Ishikawa (cell line): ENCODE measurements around the gene MYCL.

Experiments
- CEBPB ChIP-seq: IDR thresholded peaks from 2 replicates; pipeline ENCODE4 v1.6.1; 2012
- CREB1 ChIP-seq: IDR thresholded peaks from 2 replicates; pipeline ENCODE4 v1.6.1; 2012; ENCODE audit warnings: low read depth
- EGR1 ChIP-seq: IDR thresholded peaks from 2 replicates; pipeline ENCODE4 v1.6.1; 2012
- EP300 ChIP-seq: IDR thresholded peaks from 2 replicates; pipeline ENCODE4 v1.6.1; 2012; ENCODE audit warnings: borderline replicate concordance
- FOXM1 ChIP-seq: IDR thresholded peaks from 2 replicates; pipeline ENCODE4 v1.6.1; 2012; ENCODE audit warnings: low read depth, borderline replicate concordance
- MAX ChIP-seq: IDR thresholded peaks from 2 replicates; pipeline ENCODE4 v1.6.1; 2012
- NFIC ChIP-seq: IDR thresholded peaks from 2 replicates; pipeline ENCODE4 v1.6.1; 2012
- RAD21 ChIP-seq: IDR thresholded peaks from 2 replicates; pipeline ENCODE4 v1.6.1; 2012; ENCODE audit warnings: low read depth
- TAF1 ChIP-seq: IDR thresholded peaks from 2 replicates; pipeline ENCODE4 v1.6.1; 2012; ENCODE audit warnings: low read depth, mild to moderate bottlenecking
- TCF12 ChIP-seq: IDR thresholded peaks from 2 replicates; pipeline ENCODE4 v1.6.1; 2012; ENCODE audit warnings: low read depth
- TEAD4 ChIP-seq: IDR thresholded peaks from 2 replicates; pipeline ENCODE4 v1.6.1; 2012
- YY1 ChIP-seq: IDR thresholded peaks from 2 replicates; pipeline ENCODE4 v1.6.1; 2012; ENCODE audit warnings: low read depth
- ZBTB7A ChIP-seq: IDR thresholded peaks from 2 replicates; pipeline ENCODE4 v1.6.1; 2012; ENCODE audit warnings: low read depth
- TF ChIP-seq, protein P1 (sequence below): IDR thresholded peaks from 2 replicates; pipeline ENCODE4 v1.6.1; 2012
- TF ChIP-seq, protein P2 (sequence below): IDR thresholded peaks from 2 replicates; pipeline ENCODE4 v1.6.1; 2012; ENCODE audit warnings: low read depth, mild to moderate bottlenecking

MYCL gene

DNA sequence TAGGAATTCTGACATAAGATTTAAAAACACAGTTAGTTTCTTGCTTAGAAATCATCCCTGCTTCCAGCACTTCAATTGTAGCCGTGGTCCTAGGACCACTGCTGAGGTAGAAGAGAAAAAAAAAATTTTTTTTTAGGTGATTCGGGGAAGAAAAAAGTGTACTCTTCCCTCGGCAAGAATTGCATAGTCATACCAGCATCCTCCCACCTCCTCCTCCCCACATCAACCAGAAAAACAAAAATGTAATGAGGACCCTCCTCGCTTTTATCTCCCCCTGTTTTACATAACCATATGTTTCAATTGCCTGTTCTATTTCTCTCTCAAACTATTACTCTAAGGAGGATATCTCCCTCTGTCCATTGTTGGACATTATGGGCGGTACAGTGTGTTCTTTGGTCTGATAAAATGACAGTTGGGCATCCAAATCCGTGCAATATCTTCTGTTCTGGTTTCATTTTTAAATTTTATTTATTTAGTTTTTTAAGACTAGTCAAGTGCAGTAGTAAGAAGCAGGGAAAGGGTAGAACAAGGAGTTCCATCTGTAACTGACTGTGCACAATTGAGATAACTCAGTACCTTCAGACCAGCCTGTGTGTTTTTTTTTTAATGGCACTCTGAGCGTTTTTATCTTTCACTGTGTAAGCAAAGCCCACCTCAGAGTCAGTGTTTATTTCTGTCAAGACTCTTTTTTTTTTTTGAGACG is 42.8 kb upstream of the MYCL start:
- TF ChIP-seq MAX (no peak), CREB1 (no peak), NFIC (no peak), EP300 (no peak), CEBPB (no peak), FOXM1 (no peak), EGR1 (no peak), TEAD4 (no peak), TCF12 (no peak), YY1 (no peak), TAF1 (no peak), RAD21 (no peak), ZBTB7A (no peak)
- TF ChIP-seq, protein P1, sequence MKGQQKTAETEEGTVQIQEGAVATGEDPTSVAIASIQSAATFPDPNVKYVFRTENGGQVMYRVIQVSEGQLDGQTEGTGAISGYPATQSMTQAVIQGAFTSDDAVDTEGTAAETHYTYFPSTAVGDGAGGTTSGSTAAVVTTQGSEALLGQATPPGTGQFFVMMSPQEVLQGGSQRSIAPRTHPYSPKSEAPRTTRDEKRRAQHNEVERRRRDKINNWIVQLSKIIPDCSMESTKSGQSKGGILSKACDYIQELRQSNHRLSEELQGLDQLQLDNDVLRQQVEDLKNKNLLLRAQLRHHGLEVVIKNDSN = no peak
- TF ChIP-seq, protein P2, sequence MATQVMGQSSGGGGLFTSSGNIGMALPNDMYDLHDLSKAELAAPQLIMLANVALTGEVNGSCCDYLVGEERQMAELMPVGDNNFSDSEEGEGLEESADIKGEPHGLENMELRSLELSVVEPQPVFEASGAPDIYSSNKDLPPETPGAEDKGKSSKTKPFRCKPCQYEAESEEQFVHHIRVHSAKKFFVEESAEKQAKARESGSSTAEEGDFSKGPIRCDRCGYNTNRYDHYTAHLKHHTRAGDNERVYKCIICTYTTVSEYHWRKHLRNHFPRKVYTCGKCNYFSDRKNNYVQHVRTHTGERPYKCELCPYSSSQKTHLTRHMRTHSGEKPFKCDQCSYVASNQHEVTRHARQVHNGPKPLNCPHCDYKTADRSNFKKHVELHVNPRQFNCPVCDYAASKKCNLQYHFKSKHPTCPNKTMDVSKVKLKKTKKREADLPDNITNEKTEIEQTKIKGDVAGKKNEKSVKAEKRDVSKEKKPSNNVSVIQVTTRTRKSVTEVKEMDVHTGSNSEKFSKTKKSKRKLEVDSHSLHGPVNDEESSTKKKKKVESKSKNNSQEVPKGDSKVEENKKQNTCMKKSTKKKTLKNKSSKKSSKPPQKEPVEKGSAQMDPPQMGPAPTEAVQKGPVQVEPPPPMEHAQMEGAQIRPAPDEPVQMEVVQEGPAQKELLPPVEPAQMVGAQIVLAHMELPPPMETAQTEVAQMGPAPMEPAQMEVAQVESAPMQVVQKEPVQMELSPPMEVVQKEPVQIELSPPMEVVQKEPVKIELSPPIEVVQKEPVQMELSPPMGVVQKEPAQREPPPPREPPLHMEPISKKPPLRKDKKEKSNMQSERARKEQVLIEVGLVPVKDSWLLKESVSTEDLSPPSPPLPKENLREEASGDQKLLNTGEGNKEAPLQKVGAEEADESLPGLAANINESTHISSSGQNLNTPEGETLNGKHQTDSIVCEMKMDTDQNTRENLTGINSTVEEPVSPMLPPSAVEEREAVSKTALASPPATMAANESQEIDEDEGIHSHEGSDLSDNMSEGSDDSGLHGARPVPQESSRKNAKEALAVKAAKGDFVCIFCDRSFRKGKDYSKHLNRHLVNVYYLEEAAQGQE = no peak

DNA sequence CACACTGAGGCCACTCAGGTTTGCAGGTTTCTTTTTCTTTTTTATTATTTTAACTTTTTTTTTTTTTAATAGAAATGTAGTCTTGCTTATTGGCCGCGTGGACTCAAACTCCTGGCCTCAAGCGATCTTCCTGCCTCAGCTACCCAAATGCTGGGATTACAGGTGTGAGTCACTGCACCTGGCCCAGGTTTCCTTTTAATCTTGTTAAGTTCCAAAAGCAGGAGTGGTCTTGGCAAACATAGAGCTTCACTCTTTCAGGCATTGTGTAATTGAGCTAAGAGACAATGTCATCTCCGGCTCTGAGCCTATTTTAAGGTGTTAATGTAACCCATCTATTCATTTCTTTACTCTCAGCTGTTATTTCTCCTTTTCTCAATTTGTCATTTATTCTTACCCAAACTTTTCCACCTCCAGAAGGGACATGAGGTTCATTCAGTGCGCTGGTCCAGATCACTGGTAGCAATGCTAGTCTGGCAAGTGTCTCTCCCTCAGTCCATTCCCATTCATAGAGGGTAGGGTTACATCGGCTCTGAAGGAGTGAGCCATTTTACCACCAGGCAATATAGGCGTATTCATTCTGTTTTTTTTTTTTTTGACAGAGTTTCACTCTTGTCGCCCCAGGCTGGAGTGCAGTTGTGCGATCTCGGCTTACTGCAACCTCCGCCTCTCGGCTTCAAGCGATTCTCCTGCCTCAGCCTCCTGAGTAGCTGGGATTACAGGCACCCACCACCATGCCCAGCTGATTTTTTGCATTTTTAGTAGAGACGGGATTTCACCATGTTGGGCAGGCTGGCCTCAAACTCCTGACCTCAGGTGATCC is 42.0 kb upstream of the MYCL start:
- TF ChIP-seq EGR1 (no peak), CREB1 (no peak), TEAD4 (no peak), MAX (no peak), FOXM1 (no peak), TAF1 (no peak), NFIC (no peak), CEBPB (no peak), RAD21 (no peak), ZBTB7A (no peak), EP300 (no peak), YY1 (no peak)
- TF ChIP-seq, protein P2 = no peak
- TF ChIP-seq, protein P1 = no peak

- TF ChIP-seq TCF12 = no peak
- no peak for TF ChIP-seq CEBPB
- TF ChIP-seq FOXM1 = no peak
- no peak for TF ChIP-seq MAX
Measured at GRCh38 chr1:39940980-39941871, 39.5 kb upstream of the MYCL start.

- no peak for TF ChIP-seq NFIC
- TF ChIP-seq, protein P2 = no peak
- TF ChIP-seq TEAD4 = no peak
- TF ChIP-seq MAX = no peak
- no peak for TF ChIP-seq TAF1
- no peak for TF ChIP-seq TCF12
- TF ChIP-seq CREB1 = no peak
- no peak for TF ChIP-seq CEBPB
- no peak for TF ChIP-seq EP300
- no peak for TF ChIP-seq FOXM1
- TF ChIP-seq EGR1 = no peak
- TF ChIP-seq, protein P1 = no peak
- no peak for TF ChIP-seq ZBTB7A
- no peak for TF ChIP-seq RAD21
Measured at GRCh38 chr1:39940253-39940652, 38.5 kb upstream of the MYCL start.
